Hepatocyte (in vitro differentiated cells): ENCODE data around the gene LRRC4C. TPM values are rescaled to one million over a fixed set of nuclear protein-coding genes. Genes with fewer than 3 reads are reported as not detected.

Experiments used
- DNase-seq: peaks from one replicate; pipeline ENCODE4 v3.0.0-alpha.2; 2016; ENCODE audit warnings: low spot score
- H2AFZ ChIP-seq: fragments of 200-600 bp; sonication (generic); 2 replicates; pipeline ENCODE4 v1.6.0; 2016; ENCODE audit warnings: antibody characterized with exemption, mild to moderate bottlenecking
- H3K27ac ChIP-seq: fragments of 200-600 bp; sonication (generic); 2 replicates; pipeline ENCODE4 v1.5.1; 2016; ENCODE audit warnings: mild to moderate bottlenecking
- H3K27me3 ChIP-seq: fragments of 200-600 bp; sonication (generic); 2 replicates; pipeline ENCODE4 v1.6.1; 2016
- H3K36me3 ChIP-seq: fragments of 200-600 bp; sonication (generic); replicated peaks from 2 replicates; pipeline ENCODE4 v1.5.1; 2016; ENCODE audit warnings: low read depth; ENCODE audit not compliant: insufficient read depth
- H3K4me1 ChIP-seq: fragments of 200-600 bp; sonication (generic); 2 replicates; pipeline ENCODE4 v1.5.1; 2016; ENCODE audit warnings: mild to moderate bottlenecking, moderate library complexity; ENCODE audit not compliant: insufficient read depth
- H3K4me2 ChIP-seq: fragments of 200-600 bp; sonication (generic); 2 replicates; pipeline ENCODE4 v1.6.0; 2016
- H3K4me3 ChIP-seq: fragments of 200-600 bp; sonication (generic); 2 replicates; pipeline ENCODE4 v1.5.1; 2016; ENCODE audit warnings: mild to moderate bottlenecking
- H3K79me2 ChIP-seq: fragments of 200-600 bp; sonication (generic); 2 replicates; pipeline ENCODE4 v1.6.0; 2017; ENCODE audit warnings: mild to moderate bottlenecking
- H3K9me2 ChIP-seq: fragments of 200-600 bp; sonication (generic); replicated peaks from 2 replicates; pipeline ENCODE4 v1.6.0; 2017; ENCODE audit warnings: mild to moderate bottlenecking; ENCODE audit not compliant: insufficient read depth
- H3K9me3 ChIP-seq: fragments of 200-600 bp; sonication (generic); 2 replicates; pipeline ENCODE4 v1.5.1; 2016; ENCODE audit warnings: low read depth, mild to moderate bottlenecking
- H4K20me1 ChIP-seq: fragments of 200-600 bp; sonication (generic); 2 replicates; pipeline ENCODE4 v1.6.0; 2016; ENCODE audit warnings: mild to moderate bottlenecking; ENCODE audit not compliant: insufficient read depth, poor library complexity, severe bottlenecking
- CTCF ChIP-seq: fragments of 200-600 bp; sonication (generic); IDR thresholded peaks from 2 replicates; pipeline ENCODE4 v1.5.1; 2016; ENCODE audit warnings: antibody characterized with exemption, mild to moderate bottlenecking; ENCODE audit not compliant: poor library complexity
- EZH2 ChIP-seq: fragments of 200-600 bp; sonication (generic); IDR thresholded peaks from 2 replicates; pipeline ENCODE4 v1.6.1; 2016; ENCODE audit warnings: antibody characterized with exemption, mild to moderate bottlenecking, borderline replicate concordance
- EZH2phosphoT487 ChIP-seq: fragments of 200-600 bp; sonication (generic); IDR thresholded peaks from one replicate; pipeline ENCODE4 v1.6.1; 2018; ENCODE audit warnings: antibody characterized with exemption, mild to moderate bottlenecking, low read depth, moderate library complexity; ENCODE audit not compliant: unreplicated experiment, severe bottlenecking
- WGBS: methylation state at CpG from one replicate; pipeline ENCODE4 v1.1.6; 2016; ENCODE audit warnings: low lambda C conversion rate; ENCODE audit errors: missing lambda C conversion rate; 5-methylcytosine and 5-hydroxymethylcytosine counted together
- polyA plus RNA-seq: library from polyadenylated mRNA; unstranded; fragments of >200 nt; fragmentation: Nextera tagmentation; extraction: Ambion mirVana; gene quantifications from 2 replicates; pipeline ENCODE4 v1.2.1, GENCODE V29; 2016
- total RNA-seq: library from RNA; depleted of rRNA; stranded (reverse); fragments of >200 nt; gene quantifications from 2 replicates; pipeline ENCODE4 v1.2.3, GENCODE V29; 2014

Gene LRRC4C
- total and polyA plus RNA-seq, 2 experiments from 2014 or later: 1.1 to 3.1 TPM

GRCh38 chr11:40842750-40843339 lies 616.6 kb downstream of the LRRC4C start:
- no peaks in the 10 kb centered on the region for H3K9me2 ChIP-seq
- no peak overlapping the region for H3K27ac ChIP-seq
- no peak for DNase-seq
- H4K20me1 ChIP-seq: no peaks in the 10 kb centered on the region
- H3K36me3 ChIP-seq: no peaks in the 10 kb centered on the region
- no peaks in the 10 kb centered on the region for H3K79me2 ChIP-seq
- H3K4me1 ChIP-seq: no peaks in the 10 kb centered on the region
- H3K27me3 ChIP-seq: no peaks in the 10 kb centered on the region
- no peak overlapping the region for H3K4me3 ChIP-seq
- no peak overlapping the region for H3K4me2 ChIP-seq
- no peak for TF ChIP-seq EZH2
- 87% methylated on average over 5 of the region's 5 CpGs for WGBS
- H3K9me3 ChIP-seq: no peaks in the 10 kb centered on the region
- no peak overlapping the region for H2AFZ ChIP-seq

- no peak overlapping the region for H3K4me3 ChIP-seq
- no peak overlapping the region for H3K27ac ChIP-seq
- H3K4me1 ChIP-seq: no peaks in the 10 kb centered on the region
- WGBS: 95% methylated on average over 1 of the region's 1 CpG
- H2AFZ ChIP-seq: no peak overlapping the region
- no peaks in the 10 kb centered on the region for H4K20me1 ChIP-seq
- no peaks in the 10 kb centered on the region for H3K9me3 ChIP-seq
- no peaks in the 10 kb centered on the region for H3K36me3 ChIP-seq
- TF ChIP-seq CTCF: no peak
- no peak for TF ChIP-seq EZH2phosphoT487
- no peak for TF ChIP-seq EZH2
- H3K27me3 ChIP-seq: no peaks in the 10 kb centered on the region
- no peak overlapping the region for H3K4me2 ChIP-seq
- DNase-seq: no peak
- no peaks in the 10 kb centered on the region for H3K9me2 ChIP-seq
- H3K79me2 ChIP-seq: no peaks in the 10 kb centered on the region
Measured at GRCh38 chr11:40841231-40841630, 618.2 kb downstream of the LRRC4C start.

GRCh38 chr11:40838181-40838683 lies 621.2 kb downstream of the LRRC4C start:
- Histone ChIP-seq H3K27me3 (no peaks in the 10 kb centered on the region), H3K9me3 (no peaks in the 10 kb centered on the region), H3K4me2 (no peak overlapping the region), H3K79me2 (no peaks in the 10 kb centered on the region), H3K4me1 (no peaks in the 10 kb centered on the region), H3K9me2 (no peaks in the 10 kb centered on the region), H4K20me1 (no peaks in the 10 kb centered on the region), H2AFZ (no peak overlapping the region), H3K27ac (no peak overlapping the region), H3K4me3 (no peak overlapping the region), H3K36me3 (no peaks in the 10 kb centered on the region)
- DNase-seq: no peak
- 100% methylated on average over 1 of the region's 1 CpG for WGBS
- TF ChIP-seq CTCF: no peak
- no peak for TF ChIP-seq EZH2phosphoT487
- no peak for TF ChIP-seq EZH2

- no peaks in the 10 kb centered on the region for H3K9me2 ChIP-seq
- no peak for DNase-seq
- H3K27me3 ChIP-seq: no peaks in the 10 kb centered on the region
- H3K4me1 ChIP-seq: no peaks in the 10 kb centered on the region
- no peak overlapping the region for H3K27ac ChIP-seq
- 85% methylated on average over 3 of the region's 3 CpGs for WGBS
- H2AFZ ChIP-seq: no peak overlapping the region
- H3K4me2 ChIP-seq: no peak overlapping the region
- no peaks in the 10 kb centered on the region for H3K36me3 ChIP-seq
- TF ChIP-seq EZH2phosphoT487 (no peak), CTCF (no peak), EZH2 (no peak)
- no peaks in the 10 kb centered on the region for H3K9me3 ChIP-seq
- H4K20me1 ChIP-seq: no peaks in the 10 kb centered on the region
- H3K4me3 ChIP-seq: no peak overlapping the region
- H3K79me2 ChIP-seq: no peaks in the 10 kb centered on the region
Measured at GRCh38 chr11:40827116-40827515, 632.3 kb downstream of the LRRC4C start.
